Peyer's patch (tissue), 4 donors: ENCODE data around the gene PTH1R.

Experiments used
- POLR2A ChIP-seq, 2 donors: fragments of 450-650 bp; IDR thresholded peaks; one replicate each; pipeline ENCODE4 v1.5.1; 2017; ENCODE audit warnings: antibody characterized with exemption in 2 of 2, mild to moderate bottlenecking in 2 of 2, moderate library complexity in 2 of 2
- TF ChIP-seq, protein P1 (sequence below), 6 experiments: fragments of 450-650 bp in 4 of 6; fragments of 200-600 bp in 2 of 6; sonication (generic) in 1 of 6; IDR thresholded peaks; one replicate each; pipeline ENCODE4 v1.5.1; 2017 to 2019; ENCODE audit warnings: antibody characterized with exemption in 6 of 6, mild to moderate bottlenecking in 3 of 6, moderate library complexity in 1 of 6

DNA sequence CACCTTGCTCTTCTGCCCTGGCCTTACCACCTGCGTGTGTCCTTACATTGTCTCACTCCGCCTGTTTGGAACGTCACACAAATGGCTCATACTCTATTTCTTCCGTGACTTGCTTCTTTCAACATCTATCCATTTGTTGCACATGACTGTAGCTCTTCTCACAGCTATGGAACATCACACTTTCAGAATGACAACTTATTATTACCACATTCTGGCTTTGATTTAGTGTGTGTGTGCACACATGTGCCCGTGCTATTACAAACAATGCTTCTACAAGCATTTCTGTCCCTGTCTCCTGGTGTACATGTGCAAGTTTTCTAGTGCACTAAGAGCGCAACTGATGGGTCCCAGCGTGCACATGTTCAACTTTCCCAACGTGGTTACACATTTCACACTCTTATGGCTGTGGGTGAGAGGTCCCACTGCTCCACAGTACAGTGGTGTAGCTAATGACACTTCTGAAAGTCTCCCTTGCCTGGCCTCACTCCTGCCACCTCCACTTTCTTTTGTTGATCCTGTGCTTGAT, 37.8 kb downstream of the PTH1R start:
- TF ChIP-seq, protein P1, sequence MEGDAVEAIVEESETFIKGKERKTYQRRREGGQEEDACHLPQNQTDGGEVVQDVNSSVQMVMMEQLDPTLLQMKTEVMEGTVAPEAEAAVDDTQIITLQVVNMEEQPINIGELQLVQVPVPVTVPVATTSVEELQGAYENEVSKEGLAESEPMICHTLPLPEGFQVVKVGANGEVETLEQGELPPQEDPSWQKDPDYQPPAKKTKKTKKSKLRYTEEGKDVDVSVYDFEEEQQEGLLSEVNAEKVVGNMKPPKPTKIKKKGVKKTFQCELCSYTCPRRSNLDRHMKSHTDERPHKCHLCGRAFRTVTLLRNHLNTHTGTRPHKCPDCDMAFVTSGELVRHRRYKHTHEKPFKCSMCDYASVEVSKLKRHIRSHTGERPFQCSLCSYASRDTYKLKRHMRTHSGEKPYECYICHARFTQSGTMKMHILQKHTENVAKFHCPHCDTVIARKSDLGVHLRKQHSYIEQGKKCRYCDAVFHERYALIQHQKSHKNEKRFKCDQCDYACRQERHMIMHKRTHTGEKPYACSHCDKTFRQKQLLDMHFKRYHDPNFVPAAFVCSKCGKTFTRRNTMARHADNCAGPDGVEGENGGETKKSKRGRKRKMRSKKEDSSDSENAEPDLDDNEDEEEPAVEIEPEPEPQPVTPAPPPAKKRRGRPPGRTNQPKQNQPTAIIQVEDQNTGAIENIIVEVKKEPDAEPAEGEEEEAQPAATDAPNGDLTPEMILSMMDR (IDR thresholded peaks at IDR 0.05): no peak
- no peak for TF ChIP-seq POLR2A (IDR thresholded peaks at IDR 0.05)
